ENCODE data around the gene FEZ2. TPM values are rescaled to one million over a fixed set of nuclear protein-coding genes. Genes with fewer than 3 reads are reported as not detected.
A peak's percentile ranks its signal among the peaks of the same experiment; 100 is the strongest.

Gene FEZ2
- total RNA-seq, 4 donors from 2014 or later: 40.0 to 73.4 (median 47.5) TPM

- intact Hi-C loops (cut with DNase I; ENCODE audit: low total_unique reads) (no loop called here), in situ Hi-C loops (cut with MboI; ENCODE audit: low pct_ligation_motif_present in 1 of 4, low pct_unique_long_range_greater_than_20kb in 1 of 4, low sequenced_read_pairs in 3 of 4) (no loop called here)
- peaks cover 16 to 41% (median 28%) of the 10 kb centered on the region in 4 donors for H3K4me1 ChIP-seq
- H3K27ac ChIP-seq: peak overlapping the region in 3 of 4 donors; percentile 28 to 100 (median 98)
- H3K27me3 ChIP-seq: no peaks in the 10 kb centered on the region
- 95 to 98% methylated on average over 7 to 12 of the region's 12 CpGs for WGBS, 2 donors (ENCODE audit: low coverage in 1 of 2)
- H3K9me3 ChIP-seq: no peaks in the 10 kb centered on the region
- TF ChIP-seq POLR2A (IDR thresholded peaks at IDR 0.05): no peak
- no peak for TF ChIP-seq POLR2AphosphoS5 (IDR thresholded peaks at IDR 0.05)
- TF ChIP-seq CTCF (IDR thresholded peaks at IDR 0.05): no peak
- TF ChIP-seq EP300 (IDR thresholded peaks at IDR 0.05; ENCODE audit: low read depth): no peak
- peak overlapping the region in 1 of 4 donors; percentile 94 for H3K4me3 ChIP-seq
- no peaks in the 10 kb centered on the region for H3K36me3 ChIP-seq
- DNase-seq: no peak
Measured at GRCh38 chr2:36596397-36596796, 1.6 kb downstream of the FEZ2 start.

GRCh38 chr2:36594849-36595248 is 3.1 kb downstream of the FEZ2 start:
- Histone ChIP-seq H3K4me3 (peak overlapping the region in 1 of 4 donors; percentile 11), H3K36me3 (no peaks in the 10 kb centered on the region), H3K4me1 (peaks cover 16 to 42% (median 28%) of the 10 kb centered on the region in 4 donors), H3K27ac (peak overlapping the region; percentile 53 to 63 (median 62)), H3K27me3 (no peaks in the 10 kb centered on the region), H3K9me3 (no peaks in the 10 kb centered on the region)
- intact Hi-C loops (cut with DNase I; ENCODE audit: low total_unique reads) (no loop called here), in situ Hi-C loops (cut with MboI; ENCODE audit: low pct_ligation_motif_present in 1 of 4, low pct_unique_long_range_greater_than_20kb in 1 of 4, low sequenced_read_pairs in 3 of 4) (no loop called here)
- DNase-seq: peak; percentile 49
- TF ChIP-seq CTCF (IDR thresholded peaks at IDR 0.05) (no peak), POLR2AphosphoS5 (IDR thresholded peaks at IDR 0.05) (peak in 1 of 3 donors; percentile 20)
- WGBS, 2 donors (ENCODE audit: low coverage in 1 of 2): 61 to 62% methylated on average over 5 to 6 of the region's 6 CpGs

GRCh38 chr2:36589230-36589630 is 8.7 kb downstream of the FEZ2 start:
- DNase-seq: no peak
- Histone ChIP-seq H3K27ac (peak overlapping the region in 1 of 4 donors; percentile 1), H3K4me1 (peaks cover 0 to 13% (median 2%) of the 10 kb centered on the region in 4 donors), H3K4me3 (no peak overlapping the region), H3K27me3 (no peaks in the 10 kb centered on the region), H3K9me3 (no peaks in the 10 kb centered on the region), H3K36me3 (no peaks in the 10 kb centered on the region)
- TF ChIP-seq POLR2A (IDR thresholded peaks at IDR 0.05) (no peak), POLR2AphosphoS5 (IDR thresholded peaks at IDR 0.05) (no peak), CTCF (IDR thresholded peaks at IDR 0.05) (no peak), EP300 (IDR thresholded peaks at IDR 0.05; ENCODE audit: low read depth) (no peak)
- WGBS, 2 donors (ENCODE audit: low coverage in 1 of 2): 53% methylated on average over 2 of the region's 2 CpGs; no CpG with 5 or more reads in 1 of the 2 donors
- intact Hi-C loops (cut with DNase I; ENCODE audit: low total_unique reads) (no loop called here), in situ Hi-C loops (cut with MboI; ENCODE audit: low pct_ligation_motif_present in 1 of 4, low pct_unique_long_range_greater_than_20kb in 1 of 4, low sequenced_read_pairs in 3 of 4) (no loop called here)

- TF ChIP-seq POLR2AphosphoS5 (IDR thresholded peaks at IDR 0.05): no peak
- TF ChIP-seq EP300 (IDR thresholded peaks at IDR 0.05; ENCODE audit: low read depth): no peak
- no peak for TF ChIP-seq POLR2A (IDR thresholded peaks at IDR 0.05)
- TF ChIP-seq CTCF (IDR thresholded peaks at IDR 0.05): no peak
- Histone ChIP-seq H3K4me3 (no peak overlapping the region), H3K27ac (no peak overlapping the region), H3K9me3 (no peaks in the 10 kb centered on the region), H3K36me3 (peaks cover 0 to 5% (median 0%) of the 10 kb centered on the region in 4 donors), H3K4me1 (peaks cover 0 to 7% (median 0%) of the 10 kb centered on the region in 4 donors), H3K27me3 (no peaks in the 10 kb centered on the region)
- in situ Hi-C loops (cut with MboI; ENCODE audit: low pct_ligation_motif_present in 1 of 4, low pct_unique_long_range_greater_than_20kb in 1 of 4, low sequenced_read_pairs in 3 of 4) (no loop called here), intact Hi-C loops (cut with DNase I; ENCODE audit: low total_unique reads) (no loop called here)
- 39 to 54% methylated on average over 3 of the region's 3 CpGs for WGBS, 2 donors (ENCODE audit: low coverage in 1 of 2)
- DNase-seq: no peak
Measured at GRCh38 chr2:36587556-36587955, 10.4 kb downstream of the FEZ2 start.

All from transverse colon (tissue), 4 donors.